Measurements from ENCODE around the gene GCC1. TPM values are rescaled to one million over a fixed set of nuclear protein-coding genes. Genes with fewer than 3 reads are reported as not detected.

The GCC1 gene
- total RNA-seq, 2 donors from 2014 or later, result 22.5 to 32.3 TPM

GRCh38 chr7:127618042-127618441, 32.6 kb upstream of the GCC1 start, which contains the start of gene PAX4:
Gene PAX4, minus strand, starts transcription at chr7:127618142. Its CDS starts 2,214 bp downstream, at chr7:127615928.
- Histone ChIP-seq H3K9me3 (no peaks in the 10 kb centered on the region), H3K27ac (no peak within 1 kb of the TSS), H3K4me1 (replicated peaks) (no peaks in the 10 kb centered on the region), H3K27me3 (replicated peaks; ENCODE audit: insufficient read depth) (peaks cover 9% of the 10 kb centered on the region), H3K4me3 (no peak within 1 kb of the TSS), H3K36me3 (no peaks in the 10 kb centered on the region)
- no peak for DNase-seq (ENCODE audit: low spot score)
- WGBS, result 50% methylated on average over 2 of the region's 2 CpGs
- intact Hi-C loops (cut with DNase I), result no loop called here
- TF ChIP-seq CTCF (IDR thresholded peaks at IDR 0.05), result no peak
- TF ChIP-seq POLR2A (IDR thresholded peaks at IDR 0.05), result no peak

DNA sequence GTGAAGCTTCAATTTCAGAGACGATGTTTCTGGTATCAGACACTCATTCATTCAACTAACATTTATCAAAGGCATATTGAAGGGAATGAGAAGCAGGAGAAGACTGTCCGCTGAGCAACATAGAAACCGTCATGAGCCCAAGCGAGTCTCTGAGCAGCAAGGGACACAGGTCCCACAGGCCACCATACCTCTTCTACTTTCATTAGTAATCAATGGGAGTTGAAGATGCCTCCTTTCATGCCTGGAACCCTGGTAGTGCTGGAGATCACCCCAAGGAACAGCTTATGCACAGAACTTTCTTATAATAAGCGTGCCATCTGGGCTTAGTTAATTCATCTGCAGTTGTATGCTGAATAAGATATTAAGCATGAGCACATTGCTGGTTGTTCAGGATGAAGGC, 31.3 kb upstream of the GCC1 start:
- intact Hi-C loops (cut with DNase I), result no loop called here
- Histone ChIP-seq H3K27ac (no peak overlapping the region), H3K36me3 (no peaks in the 10 kb centered on the region), H3K4me3 (no peak overlapping the region), H3K27me3 (replicated peaks; ENCODE audit: insufficient read depth) (peaks cover 9% of the 10 kb centered on the region), H3K9me3 (no peaks in the 10 kb centered on the region), H3K4me1 (replicated peaks) (no peaks in the 10 kb centered on the region)
- no peak for DNase-seq (ENCODE audit: low spot score)
- TF ChIP-seq POLR2A (IDR thresholded peaks at IDR 0.05), result no peak
- TF ChIP-seq CTCF (IDR thresholded peaks at IDR 0.05), result no peak
- TF ChIP-seq POLR2AphosphoS5 (IDR thresholded peaks at IDR 0.05), result no peak
- 90% methylated on average over 5 of the region's 5 CpGs for WGBS

DNA sequence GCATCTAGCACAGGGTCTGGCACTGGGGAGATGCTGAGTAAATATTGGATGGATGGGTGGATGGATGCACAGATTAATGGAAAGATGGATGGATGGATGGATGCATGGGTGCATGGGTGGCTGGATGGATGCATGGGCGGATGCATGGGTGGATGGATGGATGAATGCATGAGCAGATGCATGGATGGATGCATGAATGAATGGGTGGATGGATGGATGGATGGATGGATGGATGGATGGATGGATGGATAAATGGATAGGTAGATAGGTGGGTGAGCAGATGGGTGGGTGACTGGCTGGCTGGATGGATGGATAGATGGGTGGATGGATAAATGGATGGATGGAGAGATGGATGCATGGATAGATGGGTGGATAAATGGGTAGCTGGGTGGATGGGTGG, 26.9 kb upstream of the GCC1 start:
- Histone ChIP-seq H3K36me3 (no peaks in the 10 kb centered on the region), H3K4me3 (no peak overlapping the region), H3K4me1 (replicated peaks) (no peaks in the 10 kb centered on the region), H3K27ac (no peak overlapping the region), H3K27me3 (replicated peaks; ENCODE audit: insufficient read depth) (no peaks in the 10 kb centered on the region), H3K9me3 (no peaks in the 10 kb centered on the region)
- no peak for DNase-seq (ENCODE audit: low spot score)
- 85% methylated on average over 1 of the region's 1 CpG for WGBS
- TF ChIP-seq POLR2AphosphoS5 (IDR thresholded peaks at IDR 0.05), result no peak
- TF ChIP-seq CTCF (IDR thresholded peaks at IDR 0.05), result no peak
- TF ChIP-seq POLR2A (IDR thresholded peaks at IDR 0.05), result no peak
- intact Hi-C loops (cut with DNase I), result no loop called here

- intact Hi-C loops (cut with DNase I), result no loop called here
- no peak for DNase-seq (ENCODE audit: low spot score)
- no peaks in the 10 kb centered on the region for H3K4me1 ChIP-seq (replicated peaks)
- no peaks in the 10 kb centered on the region for H3K9me3 ChIP-seq
- H3K4me3 ChIP-seq, result no peak overlapping the region
- TF ChIP-seq POLR2AphosphoS5 (IDR thresholded peaks at IDR 0.05) (no peak), CTCF (IDR thresholded peaks at IDR 0.05) (no peak), POLR2A (IDR thresholded peaks at IDR 0.05) (no peak)
- no peaks in the 10 kb centered on the region for H3K27me3 ChIP-seq (replicated peaks; ENCODE audit: insufficient read depth)
- WGBS, result 92% methylated on average over 4 of the region's 6 CpGs
- H3K27ac ChIP-seq, result no peak overlapping the region
- no peaks in the 10 kb centered on the region for H3K36me3 ChIP-seq
Measured at GRCh38 chr7:127609297-127609696, 23.9 kb upstream of the GCC1 start.

- Histone ChIP-seq H3K27ac (no peak overlapping the region), H3K4me3 (no peak overlapping the region), H3K36me3 (no peaks in the 10 kb centered on the region), H3K27me3 (replicated peaks; ENCODE audit: insufficient read depth) (no peaks in the 10 kb centered on the region), H3K9me3 (no peaks in the 10 kb centered on the region), H3K4me1 (replicated peaks) (no peaks in the 10 kb centered on the region)
- DNase-seq (ENCODE audit: low spot score), result no peak
- no peak for TF ChIP-seq POLR2AphosphoS5 (IDR thresholded peaks at IDR 0.05)
- no peak for TF ChIP-seq POLR2A (IDR thresholded peaks at IDR 0.05)
- no peak for TF ChIP-seq CTCF (IDR thresholded peaks at IDR 0.05)
- intact Hi-C loops (cut with DNase I), result no loop called here
- WGBS, result 92% methylated on average over 6 of the region's 6 CpGs
Measured at GRCh38 chr7:127608446-127608845, 23.1 kb upstream of the GCC1 start.

Data from prostate gland (tissue), 2 donors.